Kidney capillary endothelial cell (primary cell): ENCODE results near the gene ZBTB21.

Experiments
- DNase-seq: peaks from one replicate; pipeline ENCODE4 v3.0.0-alpha.2; 2018; ENCODE audit warnings: low spot score

Gene ZBTB21

GRCh38 chr21:41992576-41992975 lies 17.6 kb downstream of the ZBTB21 start:
- no peak for DNase-seq

- DNase-seq = no peak
Measured at GRCh38 chr21:41991659-41992058, 18.5 kb downstream of the ZBTB21 start.

GRCh38 chr21:41989698-41990097 lies 20.5 kb downstream of the ZBTB21 start:
- no peak for DNase-seq

- no peak for DNase-seq
Measured at GRCh38 chr21:41987310-41987709, 22.9 kb downstream of the ZBTB21 start.

- DNase-seq = no peak
Measured at GRCh38 chr21:41985662-41986416, 24.3 kb downstream of the ZBTB21 start.

GRCh38 chr21:41983229-41983628 lies 26.9 kb downstream of the ZBTB21 start:
- DNase-seq = no peak

- no peak for DNase-seq
Measured at GRCh38 chr21:41980561-41980960, 29.6 kb downstream of the ZBTB21 start.

- DNase-seq = no peak
Measured at GRCh38 chr21:41979751-41980369, 30.3 kb downstream of the ZBTB21 start.

- DNase-seq = no peak
Measured at GRCh38 chr21:41979335-41979734, 30.8 kb downstream of the ZBTB21 start.

GRCh38 chr21:41977034-41977950 lies 32.9 kb downstream of the ZBTB21 start:
- DNase-seq = no peak

GRCh38 chr21:41976611-41977010 lies 33.5 kb downstream of the ZBTB21 start:
- DNase-seq = no peak

- no peak for DNase-seq
Measured at GRCh38 chr21:41975391-41976272, 34.5 kb downstream of the ZBTB21 start.

- DNase-seq = no peak
Measured at GRCh38 chr21:41974752-41975053, 35.5 kb downstream of the ZBTB21 start.

- peak; percentile 83 for DNase-seq
Measured at GRCh38 chr21:41973861-41974751, 36.1 kb downstream of the ZBTB21 start.

GRCh38 chr21:41973427-41973831 lies 36.7 kb downstream of the ZBTB21 start:
- no peak for DNase-seq

- no peak for DNase-seq
Measured at GRCh38 chr21:41972511-41973205, 37.5 kb downstream of the ZBTB21 start.

GRCh38 chr21:41971891-41972290 lies 38.3 kb downstream of the ZBTB21 start:
- DNase-seq = no peak

- DNase-seq = no peak
Measured at GRCh38 chr21:41970751-41971653, 39.2 kb downstream of the ZBTB21 start.

GRCh38 chr21:41970106-41970391 lies 40.1 kb downstream of the ZBTB21 start:
- DNase-seq = no peak
